H1 (cell line): ENCODE measurements around the gene CHD5. TPM values are rescaled to one million over a fixed set of nuclear protein-coding genes. Genes with fewer than 3 reads are reported as not detected.

Source experiments
- RAD21 ChIP-seq, 2 experiments: IDR thresholded peaks in 1 of 2; conservative IDR thresholded peaks in 1 of 2; 2 replicates each; pipeline ENCODE4 v1.6.1; 2011; ENCODE audit warnings: low read depth in 2 of 2, low read length in 2 of 2, improper control_type of control experiment in 1 of 2, inconsistent platforms in 1 of 2, mild to moderate bottlenecking in 1 of 2, moderate library complexity in 1 of 2
- polyA plus RNA-seq, 7 experiments: library from polyadenylated mRNA; depleted of rRNA in 3 of 7; stranded (reverse) in 5 of 7; unstranded in 2 of 7; fragments of >200 nt in 5 of 7; fragments of 200-250 nt in 2 of 7; gene quantifications; 1 replicate in 5 of 7; 2 replicates in 1 of 7; 4 replicates in 1 of 7; pipeline versions ENCODE4 v1.2.1 to v1.2.3, GENCODE V29; 2011 to 2013; ENCODE audit warnings: missing spikeins in 2 of 7, mixed read lengths in 2 of 7
- total RNA-seq: library from RNA; stranded (reverse); fragmentation: NEBNext Ultra II Directional; extraction: Animal tissue kit (Norgen Biotek cat#: 25700); gene quantifications from 2 replicates; pipeline ENCODE4 v1.2.1, GENCODE V29; 2021

CHD5 gene
- total and polyA plus RNA-seq, 2 of the 8 experiments (the other 6 are each of a cell fraction or from before 2014, with no cell fraction given) = 0.42 to 1.8 TPM

- peak in 1 of 2 experiments; percentile 3; a peak in 1 of 4 replicates for TF ChIP-seq RAD21 (IDR thresholded peaks at IDR 0.05 in 1 of 2, conservative IDR thresholded peaks at IDR 0.05 in 1 of 2; ENCODE audit: low read depth in 2 of 2, low read length in 2 of 2)
These were observed 1.2 kb downstream of the CHD5 start (continued) for GRCh38 chr1:6178751-6179563.
